Skin epidermis (tissue), 12 donors: ENCODE data around the gene MTMR11.

Experiments
- H3K27ac ChIP-seq, 21 experiments: fragments of 200-600 bp; sonication (generic) in 11 of 21; one replicate each; pipeline ENCODE4 v1.5.0; 2020; ENCODE audit warnings: mild to moderate bottlenecking in 3 of 21, inconsistent platforms in 2 of 21, moderate library complexity in 2 of 21
- H3K4me3 ChIP-seq, 7 experiments: fragments of 200-600 bp; sonication (generic) in 2 of 7; one replicate each; pipeline ENCODE4 v1.5.0; 2020; ENCODE audit warnings: inconsistent platforms in 2 of 7, mild to moderate bottlenecking in 2 of 7, moderate library complexity in 1 of 7

MTMR11 gene

DNA sequence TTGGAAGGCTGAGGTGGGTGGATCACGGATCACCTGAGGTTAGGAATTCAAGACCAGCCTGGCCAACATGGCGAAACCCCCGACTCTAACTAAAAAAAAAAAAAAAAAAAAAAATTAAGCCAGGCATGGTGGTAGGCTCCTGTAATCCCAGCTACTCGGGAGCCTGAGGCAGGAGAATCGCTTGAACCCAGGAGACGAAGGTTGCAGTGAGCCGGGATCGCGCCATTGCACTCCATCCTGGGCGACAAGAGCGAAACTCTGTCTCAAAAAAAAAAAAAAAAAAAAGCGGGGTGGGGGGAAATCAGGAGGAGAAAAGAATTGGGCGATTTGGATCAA lies 2.0 kb upstream of the MTMR11 start:
- Histone ChIP-seq H3K4me3 (peak overlapping the region in 4 of 7 experiments; percentile 10 to 32 (median 16)), H3K27ac (peak overlapping the region in 19 of 21 experiments; percentile 54 to 83 (median 70))

DNA sequence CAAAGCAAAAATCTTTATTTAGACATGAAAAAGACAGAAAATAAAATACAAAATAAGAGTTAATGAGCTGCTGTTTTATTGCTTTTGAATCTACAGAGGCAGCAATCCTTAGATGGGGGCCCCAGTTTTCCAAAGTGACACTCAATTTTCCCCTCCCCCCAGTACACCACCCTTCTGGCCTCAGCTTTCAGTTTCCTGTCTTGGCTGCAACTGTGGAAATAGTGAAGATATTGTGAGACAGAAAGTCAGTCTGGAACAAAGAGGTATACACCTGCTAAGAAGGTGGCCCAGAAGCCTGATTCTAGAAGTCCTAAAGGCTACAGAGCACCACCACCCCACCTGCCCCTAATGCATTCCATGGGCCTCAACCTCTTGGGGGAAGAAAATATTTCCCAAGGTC lies 1.1 kb upstream of the MTMR11 start:
- Histone ChIP-seq H3K4me3 (no peak overlapping the region), H3K27ac (peak overlapping the region in 18 of 21 experiments; percentile 47 to 83 (median 70))

DNA sequence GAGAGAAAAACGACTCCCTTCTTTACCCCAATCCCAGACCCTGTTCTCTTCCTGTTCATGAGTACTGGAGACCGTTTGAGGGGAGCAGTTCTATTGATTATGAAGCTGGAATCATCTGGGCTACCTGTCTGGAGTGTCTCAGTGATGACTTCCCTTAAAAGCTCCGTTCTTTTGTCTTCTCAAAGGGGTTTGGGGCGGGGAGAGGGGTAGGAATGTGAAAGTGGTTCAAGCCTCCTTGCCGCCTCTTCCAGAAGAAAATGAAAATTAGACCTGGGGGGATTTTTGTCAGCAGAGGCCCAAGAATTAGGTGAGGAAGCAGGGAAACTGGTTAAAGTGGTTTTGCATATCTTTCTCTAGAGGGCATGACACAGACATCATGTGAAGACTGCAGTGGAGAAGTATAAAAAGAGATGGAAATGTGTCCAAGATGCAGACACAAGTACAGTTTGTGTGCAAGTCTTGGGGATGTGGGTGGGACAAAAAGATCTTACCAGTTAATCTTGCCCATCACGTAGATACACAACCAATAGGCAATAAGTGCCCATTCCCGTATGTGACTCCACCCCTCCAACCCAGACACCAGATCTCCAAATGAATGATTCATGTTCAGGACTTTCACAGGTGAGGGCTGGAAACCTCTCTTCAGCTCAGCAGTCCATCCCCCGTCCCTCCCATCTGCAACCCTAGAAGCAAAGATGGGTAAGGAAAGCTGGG lies 470 bp upstream of the MTMR11 start:
- Histone ChIP-seq H3K27ac (peak overlapping the region in 20 of 21 experiments; percentile 45 to 83 (median 72)), H3K4me3 (peak overlapping the region; percentile 31 to 55 (median 37))

DNA sequence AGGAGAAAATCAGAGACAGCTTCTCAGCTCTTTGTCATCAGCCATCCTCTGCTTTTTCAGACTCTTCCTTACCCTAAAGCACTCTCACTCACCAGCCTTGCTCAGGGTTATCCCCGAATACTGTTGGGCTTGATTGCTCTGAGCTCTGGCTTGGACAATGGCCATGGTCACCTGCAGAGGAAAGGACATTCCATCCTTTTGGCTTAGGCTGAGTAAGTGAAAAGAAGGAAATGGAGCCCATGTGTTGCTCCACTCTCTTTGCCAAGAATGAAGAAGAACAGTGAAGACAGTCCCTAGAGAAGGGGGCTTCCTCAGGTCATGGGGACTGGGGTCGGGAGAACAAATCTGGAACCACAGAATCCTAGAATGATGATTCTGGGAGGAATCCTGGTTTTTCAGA lies 2.3 kb downstream of the MTMR11 start:
- Histone ChIP-seq H3K4me3 (no peak overlapping the region), H3K27ac (no peak overlapping the region)

DNA sequence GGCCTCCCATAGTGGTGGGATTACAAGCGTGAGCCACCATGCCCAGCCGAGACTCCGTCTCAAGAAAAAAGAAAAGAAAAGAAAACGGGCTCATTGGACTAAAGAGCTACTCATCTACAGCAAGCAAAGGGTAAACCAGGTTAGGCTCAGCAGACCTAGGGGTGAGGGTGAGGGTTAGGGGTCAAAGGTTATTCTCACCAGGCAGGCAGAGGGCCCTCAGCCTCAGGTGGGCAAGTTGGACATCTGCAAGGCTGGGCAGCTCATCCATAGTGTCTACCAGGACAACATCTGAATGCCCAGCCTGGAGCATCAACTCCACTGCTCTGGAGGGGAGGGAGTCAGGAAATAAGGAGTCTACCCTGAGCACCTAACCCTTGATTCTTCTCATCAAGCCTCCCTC lies 3.5 kb downstream of the MTMR11 start:
- no peak overlapping the region for H3K27ac ChIP-seq
- H3K4me3 ChIP-seq, result no peak overlapping the region

DNA sequence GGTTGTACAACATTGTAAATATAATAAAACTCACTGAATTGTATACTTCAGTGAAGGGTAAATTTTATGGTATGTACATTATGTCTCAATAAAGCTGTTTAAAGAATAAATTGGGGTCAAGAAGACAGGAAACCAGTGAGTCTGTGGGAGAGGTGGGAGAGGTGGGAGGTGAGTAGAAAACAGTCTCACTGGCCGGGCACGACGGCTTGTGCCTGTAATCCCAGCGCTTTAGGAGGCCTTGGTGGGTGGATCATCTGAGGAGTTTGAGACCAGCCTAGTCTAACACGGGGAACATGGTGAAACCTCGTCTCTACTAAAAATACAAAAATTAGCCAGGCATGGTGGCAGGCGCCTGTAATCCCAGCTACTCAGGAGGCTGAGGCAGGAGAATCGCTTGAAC lies 4.2 kb downstream of the MTMR11 start:
- Histone ChIP-seq H3K27ac (no peak overlapping the region), H3K4me3 (no peak overlapping the region)

DNA sequence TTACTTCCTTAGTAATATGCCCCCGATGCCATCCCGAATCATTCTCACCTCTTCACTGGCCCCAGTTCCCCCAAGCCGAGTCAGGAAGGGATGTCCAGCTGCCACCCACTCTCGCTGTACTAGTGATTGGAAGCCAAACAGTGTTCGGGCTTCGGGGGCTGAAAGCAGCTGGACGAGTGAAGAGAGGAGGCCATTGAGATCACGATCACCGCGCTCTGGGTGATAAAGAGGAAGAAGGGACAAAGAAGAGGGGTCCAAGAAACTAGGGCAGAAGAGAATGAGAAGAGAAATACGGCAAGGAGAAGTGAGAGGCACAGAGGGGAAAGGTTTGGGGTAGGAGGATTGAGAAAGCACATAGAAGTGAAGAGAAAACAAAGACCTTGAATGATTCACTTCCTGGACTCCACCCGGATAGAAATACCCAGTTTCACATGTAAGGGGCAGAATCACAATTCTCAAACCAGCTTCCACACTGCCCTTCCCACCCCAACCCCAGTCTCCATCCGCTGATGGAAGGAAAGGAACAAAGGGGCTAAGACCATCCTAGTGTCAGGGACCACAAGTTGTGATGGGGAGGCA lies 5.4 kb downstream of the MTMR11 start:
- Histone ChIP-seq H3K27ac (peak overlapping the region in 1 of 21 experiments; percentile 0), H3K4me3 (no peak overlapping the region)

DNA sequence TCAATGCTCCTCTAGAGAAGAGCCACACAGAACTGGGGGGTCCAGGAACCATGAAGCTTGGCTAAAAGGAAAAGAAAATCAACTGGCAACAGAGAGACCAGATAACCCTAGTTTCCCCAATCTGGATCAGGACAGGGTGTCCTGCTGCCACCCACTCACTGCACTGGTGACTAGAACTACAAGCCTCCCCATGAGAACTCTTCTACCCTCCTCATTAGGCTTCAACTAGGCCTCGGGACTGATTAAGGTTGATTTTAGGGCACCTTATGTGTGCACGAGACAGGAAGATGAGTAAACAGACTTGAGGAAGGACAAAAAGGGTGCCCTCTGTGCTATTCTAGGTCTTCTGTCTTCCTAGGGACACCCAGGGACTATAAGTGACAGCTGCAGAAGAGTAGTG lies 6.8 kb downstream of the MTMR11 start:
- H3K4me3 ChIP-seq, result no peak overlapping the region
- H3K27ac ChIP-seq, result peak overlapping the region in 4 of 21 experiments; percentile 4 to 100 (median 78)

DNA sequence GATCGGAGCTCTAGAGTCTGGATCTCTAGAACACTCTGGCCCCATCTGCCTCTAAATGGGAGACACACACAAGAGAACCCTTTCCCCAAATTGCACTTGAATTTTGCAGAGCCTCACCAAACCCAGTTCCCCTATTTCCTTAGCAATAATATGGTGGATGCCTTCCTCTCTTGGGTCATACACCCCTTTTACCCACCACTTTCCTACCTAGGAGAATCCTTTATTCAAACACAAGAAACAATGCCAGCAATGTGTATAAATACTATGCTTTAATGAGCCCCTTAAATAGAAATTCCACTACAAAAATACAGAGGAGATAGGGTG lies 8.3 kb downstream of the MTMR11 start:
- peak overlapping the region; percentile 61 to 97 (median 88) for H3K4me3 ChIP-seq
- peak overlapping the region in 20 of 21 experiments; percentile 66 to 100 (median 93) for H3K27ac ChIP-seq

DNA sequence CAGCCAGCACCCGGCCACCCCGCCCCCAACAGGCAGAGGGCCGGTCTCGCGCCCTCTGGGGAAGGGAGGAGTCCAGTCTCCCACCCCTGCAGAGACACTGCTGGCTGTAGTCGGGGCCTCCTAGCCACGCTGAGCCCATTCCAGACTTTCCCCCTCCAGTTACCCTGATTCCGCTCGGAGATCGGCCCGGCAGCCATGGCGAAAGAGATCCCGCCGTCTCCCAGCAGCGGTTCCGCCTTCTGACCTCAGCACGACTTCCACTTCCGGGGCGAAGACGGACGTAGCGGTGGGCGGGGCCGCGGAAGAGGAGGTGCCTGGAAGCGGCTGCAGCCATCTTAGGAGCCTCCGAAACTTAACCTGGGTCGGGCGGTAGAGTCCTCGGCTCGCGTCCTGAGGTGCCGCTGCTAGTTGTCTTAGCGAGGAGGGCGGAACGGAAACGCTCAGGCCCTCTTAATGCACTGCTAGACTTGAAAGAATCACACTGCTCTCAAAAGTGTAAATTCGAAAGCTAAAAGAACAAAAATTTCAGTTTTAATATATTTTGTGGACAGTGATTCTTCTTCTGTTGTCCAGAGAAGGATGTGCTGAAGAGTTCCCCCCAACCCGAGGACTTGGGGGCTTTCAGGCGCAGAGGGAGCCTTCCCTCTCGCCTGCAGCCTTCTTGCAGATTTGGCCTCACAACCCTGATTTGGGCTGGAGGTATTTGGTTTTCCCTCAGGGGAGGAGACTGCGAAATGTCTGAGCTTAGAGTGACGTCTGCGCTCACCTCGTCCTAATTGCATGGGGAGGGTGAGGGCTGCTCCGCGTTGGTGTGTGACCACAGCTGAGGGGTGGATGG lies 8.9 kb downstream of the MTMR11 start, which contains the start of gene SF3B4:
Gene SF3B4, minus strand, starts transcription at position 241 of the 838 bp plus-strand sequence. Its CDS starts 44 bp downstream, at position 197.
- H3K27ac ChIP-seq, result peak within 1 kb of the TSS; percentile 35 to 100 (median 93)
- peak within 1 kb of the TSS; percentile 61 to 97 (median 88) for H3K4me3 ChIP-seq

DNA sequence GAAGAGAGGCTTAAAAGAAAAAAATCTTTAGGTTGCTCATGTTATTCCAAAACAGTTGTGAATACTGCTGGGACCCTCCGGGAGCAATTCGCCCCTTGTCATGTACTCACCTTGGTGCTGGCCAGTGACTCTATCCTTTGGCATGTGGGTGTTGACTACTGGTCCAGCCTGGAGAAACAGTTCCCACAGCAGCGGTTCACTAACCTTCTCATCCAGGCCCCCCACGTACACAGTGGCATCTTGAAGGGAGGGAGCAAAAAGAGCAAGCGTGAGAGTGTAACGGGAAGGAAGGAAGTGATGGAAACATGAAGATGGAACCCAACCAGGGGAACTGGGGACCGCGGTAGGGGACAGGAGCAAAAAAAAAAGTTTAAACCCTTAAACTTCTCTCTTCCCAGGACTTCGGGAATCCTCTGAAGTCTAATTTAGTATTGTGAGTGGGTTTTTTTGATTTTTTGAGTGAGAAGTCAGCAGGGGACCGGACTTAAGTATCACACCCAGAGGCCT lies 9.6 kb downstream of the MTMR11 start:
- Histone ChIP-seq H3K27ac (peak overlapping the region; percentile 35 to 100 (median 93)), H3K4me3 (peak overlapping the region; percentile 61 to 97 (median 88))

DNA sequence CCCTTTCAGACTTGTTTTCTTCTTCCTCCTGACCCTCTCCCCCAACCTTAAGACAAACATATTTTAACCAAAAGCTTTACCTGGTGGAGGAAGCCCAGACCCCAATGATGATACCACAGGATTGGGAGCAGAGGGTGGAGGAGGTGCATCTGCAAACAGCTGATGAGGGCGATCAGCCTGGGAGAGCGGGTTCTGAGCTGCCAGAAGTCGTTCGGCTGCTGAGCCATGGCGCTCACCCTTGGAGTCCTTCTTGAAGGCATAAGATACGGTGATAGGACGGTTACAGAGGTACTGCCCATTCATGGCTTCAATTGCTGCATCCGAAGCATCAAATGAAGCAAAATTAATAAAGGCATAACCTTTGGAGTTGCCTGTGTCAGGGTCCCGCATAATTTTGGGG lies 10.4 kb downstream of the MTMR11 start:
- H3K4me3 ChIP-seq, result peak overlapping the region in 2 of 7 experiments; percentile 88 to 93
- no peak overlapping the region for H3K27ac ChIP-seq

DNA sequence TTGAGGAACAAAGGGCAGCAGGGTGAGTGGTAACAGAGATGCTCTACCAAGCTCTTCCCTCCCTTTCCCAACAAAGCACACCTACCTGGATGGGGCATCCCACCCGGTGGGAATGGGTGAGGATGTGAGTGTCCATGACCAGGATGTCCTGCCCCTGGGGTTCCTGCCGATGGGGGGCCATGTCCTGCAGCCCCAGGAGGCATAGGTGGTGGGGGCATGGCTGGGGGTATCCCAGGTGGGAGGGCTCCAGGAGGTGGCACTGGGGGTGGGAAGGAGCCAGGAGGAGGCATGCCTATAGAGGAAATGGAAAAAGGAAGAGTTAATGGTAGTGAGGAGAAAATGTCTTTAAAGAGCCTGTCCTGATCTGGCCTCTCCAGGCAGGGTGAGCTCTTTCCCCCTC lies 10.9 kb downstream of the MTMR11 start:
- no peak overlapping the region for H3K4me3 ChIP-seq

DNA sequence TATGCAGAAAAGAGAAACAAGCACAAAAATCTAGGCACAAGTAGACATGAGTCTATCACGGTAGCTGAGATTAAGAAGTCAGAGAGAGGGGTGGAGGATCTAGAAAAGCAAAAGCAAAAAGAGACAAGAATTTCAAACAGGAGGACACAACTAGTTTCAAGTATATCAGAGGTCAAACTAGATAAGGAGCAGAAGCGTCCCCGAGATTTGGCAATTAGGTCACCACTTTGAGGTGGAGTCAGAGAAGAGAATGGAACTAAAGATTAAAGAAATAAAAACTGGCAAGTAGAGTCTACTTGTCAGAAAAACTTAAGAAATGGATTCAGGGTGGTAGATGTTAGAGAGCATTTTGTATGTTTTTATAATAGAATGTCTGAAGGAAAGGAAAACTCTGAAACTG lies 11.3 kb downstream of the MTMR11 start:
- H3K27ac ChIP-seq, result no peak overlapping the region
- no peak overlapping the region for H3K4me3 ChIP-seq

More for the DNA sequence above, 10.9 kb downstream of the MTMR11 start:
- H3K27ac ChIP-seq, result no peak overlapping the region

DNA sequence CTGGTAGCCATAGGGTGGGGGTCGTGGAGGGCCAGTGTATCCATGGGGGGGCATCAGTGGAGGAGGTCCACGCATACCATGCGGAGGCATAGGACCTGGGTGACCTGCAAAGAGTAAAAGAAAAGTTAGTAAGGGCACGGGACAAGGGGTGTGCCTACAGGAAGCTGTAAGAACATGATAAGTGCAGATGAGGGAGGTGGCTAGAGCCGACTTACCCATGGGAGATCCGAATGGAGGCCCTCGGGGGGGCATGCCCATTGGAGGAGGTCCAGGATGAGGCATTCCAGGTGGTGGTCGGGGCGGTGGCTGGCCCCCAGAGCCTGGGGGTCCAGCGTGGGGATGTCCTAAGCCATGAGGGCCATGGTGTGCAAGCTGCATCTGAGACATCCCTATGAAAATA lies 13.1 kb downstream of the MTMR11 start:
- Histone ChIP-seq H3K27ac (no peak overlapping the region), H3K4me3 (no peak overlapping the region)

DNA sequence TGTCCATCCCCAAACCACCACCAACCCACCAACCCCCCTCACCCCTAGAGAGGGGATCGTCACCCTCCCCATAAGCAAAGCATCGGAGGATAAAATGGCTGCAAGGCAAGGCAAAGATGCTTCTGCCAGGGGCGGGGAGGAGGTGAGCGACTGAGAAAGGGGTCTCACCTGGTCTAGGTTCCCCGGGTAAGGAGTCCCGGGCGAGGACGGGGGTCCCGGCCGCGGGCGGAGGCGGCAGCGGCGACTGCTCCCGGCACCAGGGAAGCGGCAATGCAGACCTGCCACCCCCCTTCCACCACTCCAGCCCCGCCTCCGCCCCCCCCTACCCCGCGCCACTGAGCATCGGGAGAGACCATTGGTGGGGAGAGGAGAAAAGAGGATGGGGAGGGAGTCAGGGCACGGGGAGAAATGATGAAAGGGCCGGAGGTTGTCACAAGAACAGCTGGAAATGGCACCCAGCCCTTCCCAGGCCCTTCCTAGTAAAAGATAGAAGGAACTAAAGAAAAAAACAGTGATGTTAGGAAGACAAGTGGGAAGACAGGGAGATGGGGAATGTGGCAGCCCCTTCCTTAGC lies 19.0 kb downstream of the MTMR11 start, which contains the start of gene SV2A:
Gene SV2A, minus strand, starts transcription at position 274 of the 574 bp plus-strand sequence. CDS start 4,004 bp downstream, outside the sequence.
- Histone ChIP-seq H3K27ac (peak within 1 kb of the TSS in 4 of 21 experiments; percentile 31 to 50 (median 38)), H3K4me3 (peak within 1 kb of the TSS; percentile 20 to 46 (median 37))

DNA sequence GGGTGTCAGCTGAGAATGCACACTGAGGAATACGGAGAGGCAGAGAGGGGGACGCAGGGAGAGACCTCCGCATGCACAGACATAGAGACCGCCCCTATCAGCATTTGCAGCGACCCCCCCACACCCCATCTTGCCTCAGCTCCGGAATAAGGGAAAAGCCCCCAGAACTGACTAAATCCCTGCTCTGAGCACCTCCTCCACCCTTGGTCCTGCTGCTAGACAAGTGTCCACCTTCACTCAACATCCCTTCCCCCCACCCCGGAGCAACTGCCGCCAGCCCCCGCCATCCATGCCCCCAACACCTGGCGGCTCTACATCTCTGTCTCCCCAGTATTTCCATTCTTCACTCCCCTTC lies 19.8 kb downstream of the MTMR11 start:
- Histone ChIP-seq H3K27ac (no peak overlapping the region), H3K4me3 (peak overlapping the region in 3 of 7 experiments; percentile 38 to 46 (median 40))

DNA sequence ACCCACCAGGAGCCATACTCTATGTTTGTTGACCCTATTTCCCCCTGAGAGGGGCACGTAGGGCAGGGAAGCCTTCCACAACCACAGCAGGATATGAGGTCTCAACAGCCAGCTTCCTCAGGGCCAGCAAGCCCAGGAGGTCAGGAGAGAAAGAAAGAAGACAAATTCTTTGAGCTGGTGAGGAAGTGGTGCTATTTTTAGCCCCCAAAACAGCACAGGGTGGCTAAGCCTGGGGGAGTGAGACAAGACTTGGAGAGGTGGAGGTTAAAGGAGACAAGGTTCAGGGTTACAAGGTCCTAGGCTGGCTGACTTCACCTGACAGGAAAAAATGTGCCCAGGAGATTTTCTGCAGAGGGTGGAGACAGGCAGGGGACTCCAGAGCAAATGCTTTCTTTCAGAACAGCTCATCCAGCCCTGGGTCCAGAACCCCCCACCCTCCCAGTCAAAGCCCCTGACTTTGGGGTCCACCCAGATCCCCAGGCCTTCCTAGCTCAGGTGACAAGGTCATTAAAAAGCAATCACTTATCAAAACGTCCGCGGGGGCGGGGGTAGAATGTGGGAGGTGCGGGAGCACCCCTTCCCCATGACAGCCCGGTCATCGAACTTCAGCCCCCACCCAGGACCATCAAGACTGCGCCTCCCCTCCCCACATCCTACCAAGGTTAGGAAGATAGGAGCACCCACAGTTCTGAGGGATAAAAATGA lies 20.3 kb downstream of the MTMR11 start:
- H3K4me3 ChIP-seq, result peak overlapping the region in 1 of 7 experiments; percentile 46
- H3K27ac ChIP-seq, result no peak overlapping the region
